ENCODE results near the gene KATNA1.

The KATNA1 gene

DNA sequence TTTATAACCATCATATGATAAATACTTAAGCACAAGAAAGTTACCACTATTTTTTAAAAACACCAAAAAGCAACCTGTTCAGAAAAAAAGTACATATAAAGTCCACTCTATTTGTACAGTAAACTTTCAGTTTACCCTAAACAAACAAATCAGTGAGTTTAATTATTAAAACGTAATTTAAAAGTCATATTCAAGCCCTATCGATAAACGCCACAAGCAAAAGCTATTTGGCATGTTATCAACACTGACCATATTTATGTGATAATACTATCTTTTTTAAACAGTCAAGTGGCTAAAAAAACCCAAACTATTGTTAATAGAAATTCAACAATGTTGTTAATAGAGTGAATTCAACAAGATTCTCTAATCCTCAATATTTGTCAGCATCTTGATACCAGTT lies 1.9 kb downstream of the KATNA1 start:
- peak overlapping the region; percentile 91 for H3K4me3 ChIP-seq (ENCODE audit: low read depth, low read length)
- TF ChIP-seq, protein P1, sequence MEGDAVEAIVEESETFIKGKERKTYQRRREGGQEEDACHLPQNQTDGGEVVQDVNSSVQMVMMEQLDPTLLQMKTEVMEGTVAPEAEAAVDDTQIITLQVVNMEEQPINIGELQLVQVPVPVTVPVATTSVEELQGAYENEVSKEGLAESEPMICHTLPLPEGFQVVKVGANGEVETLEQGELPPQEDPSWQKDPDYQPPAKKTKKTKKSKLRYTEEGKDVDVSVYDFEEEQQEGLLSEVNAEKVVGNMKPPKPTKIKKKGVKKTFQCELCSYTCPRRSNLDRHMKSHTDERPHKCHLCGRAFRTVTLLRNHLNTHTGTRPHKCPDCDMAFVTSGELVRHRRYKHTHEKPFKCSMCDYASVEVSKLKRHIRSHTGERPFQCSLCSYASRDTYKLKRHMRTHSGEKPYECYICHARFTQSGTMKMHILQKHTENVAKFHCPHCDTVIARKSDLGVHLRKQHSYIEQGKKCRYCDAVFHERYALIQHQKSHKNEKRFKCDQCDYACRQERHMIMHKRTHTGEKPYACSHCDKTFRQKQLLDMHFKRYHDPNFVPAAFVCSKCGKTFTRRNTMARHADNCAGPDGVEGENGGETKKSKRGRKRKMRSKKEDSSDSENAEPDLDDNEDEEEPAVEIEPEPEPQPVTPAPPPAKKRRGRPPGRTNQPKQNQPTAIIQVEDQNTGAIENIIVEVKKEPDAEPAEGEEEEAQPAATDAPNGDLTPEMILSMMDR (IDR thresholded peaks at IDR 0.05; ENCODE audit: control insufficient read depth, extremely low read depth, insufficient read depth) = no peak
- no peak for DNase-seq (ENCODE audit: low read depth)

DNA sequence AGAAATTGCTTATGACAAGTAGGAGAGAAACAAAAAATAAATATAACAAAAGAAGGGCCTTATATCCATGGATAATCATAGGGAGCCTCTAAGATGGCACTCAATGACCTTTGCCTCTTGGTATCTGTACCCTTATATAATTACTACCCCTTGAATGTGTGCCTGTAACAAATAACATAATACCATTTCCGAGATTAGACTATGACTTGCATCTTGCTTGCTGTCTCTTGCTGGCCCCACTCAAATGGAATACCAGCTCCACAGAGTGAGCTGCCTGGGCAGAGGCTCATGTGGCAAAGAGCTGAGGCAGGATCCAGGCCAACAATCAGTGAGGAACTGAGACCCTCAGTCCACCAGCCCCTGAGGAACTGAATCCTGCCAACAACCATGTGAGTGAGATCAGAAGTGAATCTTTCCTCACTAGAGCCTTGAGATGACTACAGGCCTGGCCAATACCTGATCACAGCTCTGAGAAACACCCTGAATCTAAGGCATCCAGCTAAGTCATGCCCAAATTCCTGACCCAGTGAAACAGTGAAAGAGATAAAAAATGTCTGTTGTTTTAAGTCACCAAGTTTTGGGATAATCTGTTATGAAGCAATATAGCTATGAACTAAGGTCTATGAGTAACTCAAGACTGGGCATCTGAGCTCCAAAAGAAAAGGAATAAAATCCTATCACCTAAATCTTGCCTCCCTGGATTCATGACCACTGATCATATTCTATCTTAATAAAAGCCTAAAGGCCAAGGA lies 5.5 kb downstream of the KATNA1 start:
- no peak overlapping the region for H3K4me3 ChIP-seq (ENCODE audit: low read depth, low read length)
- TF ChIP-seq, protein P1 (IDR thresholded peaks at IDR 0.05; ENCODE audit: control insufficient read depth, extremely low read depth, insufficient read depth) = no peak

DNA sequence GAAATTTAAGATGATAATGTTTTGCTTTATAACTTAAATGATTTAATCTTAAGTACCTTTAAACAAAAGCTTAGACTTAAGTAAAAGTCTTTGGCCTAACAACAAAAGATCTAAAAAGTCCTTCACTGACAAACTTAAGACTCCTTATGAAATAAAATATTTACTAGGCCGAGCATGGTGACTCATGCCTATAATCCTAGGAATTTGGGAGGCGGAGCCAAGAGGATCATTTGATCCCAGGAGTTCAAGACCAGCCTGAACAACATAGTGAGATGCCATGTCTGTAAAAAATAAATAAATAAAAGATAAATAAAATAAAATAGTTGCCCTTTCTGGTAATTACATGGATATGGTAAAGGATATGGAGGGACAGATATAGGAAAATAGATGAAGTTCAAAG lies 12.4 kb downstream of the KATNA1 start:
- TF ChIP-seq, protein P1 (IDR thresholded peaks at IDR 0.05; ENCODE audit: control insufficient read depth, extremely low read depth, insufficient read depth) = no peak
- no peak for DNase-seq (ENCODE audit: low read depth)
- no peak overlapping the region for H3K4me3 ChIP-seq (ENCODE audit: low read depth, low read length)

More for the DNA sequence above, 5.5 kb downstream of the KATNA1 start:
- no peak for DNase-seq (ENCODE audit: low read depth)

DNA sequence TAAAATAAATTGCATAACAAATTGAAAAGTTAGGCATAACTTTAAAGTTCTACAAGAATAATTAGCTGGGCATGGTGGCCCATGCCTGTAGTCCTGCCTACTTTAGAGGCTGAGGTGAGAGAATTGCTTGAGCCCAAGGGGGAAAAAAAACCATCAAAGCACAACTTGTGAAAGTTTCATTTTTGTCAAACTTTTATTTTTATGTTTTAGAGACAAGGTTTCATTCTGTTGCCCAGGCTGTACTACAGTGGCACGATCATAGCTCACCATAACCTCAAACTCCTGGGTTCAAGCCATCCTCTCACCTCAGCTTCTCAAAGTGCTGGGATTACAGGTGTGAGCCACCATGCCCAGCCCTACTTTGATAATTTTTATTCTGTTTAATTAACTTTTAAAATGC lies 14.2 kb downstream of the KATNA1 start:
- H3K4me3 ChIP-seq (ENCODE audit: low read depth, low read length) = no peak overlapping the region
- no peak for DNase-seq (ENCODE audit: low read depth)
- TF ChIP-seq, protein P1 (IDR thresholded peaks at IDR 0.05; ENCODE audit: control insufficient read depth, extremely low read depth, insufficient read depth) = no peak

DNA sequence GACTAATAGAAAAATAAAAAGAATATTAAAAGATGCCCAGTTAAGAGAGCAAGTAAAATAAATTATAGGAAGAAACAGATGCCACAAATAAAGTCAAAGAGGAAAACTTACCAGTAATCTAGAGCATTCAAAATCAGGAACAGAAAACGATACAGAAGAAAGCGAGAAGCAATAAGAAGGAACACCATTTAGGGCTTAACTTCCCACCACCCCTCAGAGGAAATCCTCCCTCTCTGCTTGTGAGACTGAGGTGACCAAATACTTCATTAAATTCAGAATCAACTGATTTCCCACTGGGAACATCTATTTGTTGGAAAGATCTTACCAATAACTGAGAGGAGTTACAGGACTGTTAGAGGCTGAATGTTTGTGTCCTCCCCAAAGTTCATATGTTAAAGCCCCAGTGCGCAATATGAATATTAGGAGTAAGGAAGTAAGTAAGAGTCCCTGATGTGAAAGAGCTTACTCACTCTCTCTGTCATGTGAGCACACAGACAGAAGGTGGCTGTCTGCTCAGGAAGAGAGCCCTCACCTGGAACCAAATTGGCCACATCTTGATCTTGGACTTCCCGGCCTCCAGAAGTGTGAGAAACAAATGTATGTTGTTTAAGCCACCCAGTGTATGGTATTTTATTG lies 19.5 kb downstream of the KATNA1 start:
- DNase-seq (ENCODE audit: low read depth) = no peak
- TF ChIP-seq, protein P1 (IDR thresholded peaks at IDR 0.05; ENCODE audit: control insufficient read depth, extremely low read depth, insufficient read depth) = no peak
- no peak overlapping the region for H3K4me3 ChIP-seq (ENCODE audit: low read depth, low read length)

DNA sequence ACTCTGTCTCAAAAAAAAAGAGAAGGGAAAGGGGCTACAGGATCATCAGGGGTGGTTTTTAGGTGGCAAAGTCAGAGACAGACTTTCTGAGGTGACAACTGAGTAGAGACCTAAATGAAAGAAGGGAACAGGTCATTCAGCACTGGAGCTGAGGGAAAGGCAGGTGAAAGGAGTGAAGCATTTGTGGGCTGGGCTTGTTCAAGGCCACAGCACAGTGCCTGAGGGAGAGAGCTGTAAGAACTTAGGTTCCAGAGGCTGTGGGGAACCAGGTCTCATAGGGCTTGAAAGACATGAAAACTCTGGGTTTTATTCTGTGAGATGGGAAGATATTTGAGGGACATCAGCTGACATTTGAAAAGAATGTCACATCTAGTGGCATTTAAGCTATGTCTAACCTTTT lies 20.8 kb downstream of the KATNA1 start:
- no peak overlapping the region for H3K4me3 ChIP-seq (ENCODE audit: low read depth, low read length)
- DNase-seq (ENCODE audit: low read depth) = no peak
- TF ChIP-seq, protein P1 (IDR thresholded peaks at IDR 0.05; ENCODE audit: control insufficient read depth, extremely low read depth, insufficient read depth) = no peak

All from LNCaP clone FGC (cell line).